Psoas muscle (tissue), 8 donors: ENCODE data around the gene ITPR3. TPM values are rescaled to one million over a fixed set of nuclear protein-coding genes. Genes with fewer than 3 reads are reported as not detected.

Experiments
- ATAC-seq, 4 donors: fragments of 200-7000 bp; cut with Tn5 transposase; one replicate each; pipeline ENCODE4 v1.9.1; 2020; ENCODE audit warnings: moderate library complexity in 3 of 4, mild to moderate bottlenecking in 2 of 4
- DNase-seq, 2 donors: peaks; one replicate each; pipeline ENCODE4 v3.0.0-alpha.2; 2020
- H3K27ac ChIP-seq: fragments of 200-600 bp; one replicate; pipeline ENCODE4 v1.8.0; 2022
- H3K27me3 ChIP-seq, 3 donors: fragments of 200-600 bp in 1 of 3; one replicate each; pipeline versions ENCODE4 v1.6.1 to v1.8.0; 2013 to 2022; ENCODE audit warnings: low read length in 2 of 3, mild to moderate bottlenecking in 2 of 3, moderate library complexity in 1 of 3; ENCODE audit not compliant: insufficient read depth in 3 of 3
- H3K36me3 ChIP-seq, 2 donors: fragments of 200-600 bp in 1 of 2; one replicate each; pipeline versions ENCODE4 v1.6.1 to v1.8.0; 2013 to 2022; ENCODE audit warnings: low read depth in 1 of 2, mild to moderate bottlenecking in 1 of 2, moderate library complexity in 1 of 2; ENCODE audit not compliant: insufficient read depth in 1 of 2
- H3K4me1 ChIP-seq: fragments of 200-600 bp; one replicate; pipeline ENCODE4 v1.8.0; 2022
- H3K4me3 ChIP-seq: fragments of 200-600 bp; one replicate; pipeline ENCODE4 v1.8.0; 2022; ENCODE audit warnings: mild to moderate bottlenecking
- H3K9me3 ChIP-seq: fragments of 200-600 bp; one replicate; pipeline ENCODE4 v1.8.0; 2022
- WGBS, 3 donors: extraction: QIAGEN DNeasy Blood & Tissue Kit; methylation state at CpG; one replicate each; pipeline versions ENCODE4 v1.1.6 to v1.1.7; 2013; 5-methylcytosine and 5-hydroxymethylcytosine counted together
- intact Hi-C, 2 donors: fragments of 100-400 bp; cut with DNase I; formaldehyde crosslinking; loops; one replicate each; pipeline versions ENCODE4 v1.11.0 to v1.14.2; 2022
- polyA plus RNA-seq, 3 donors: library from polyadenylated mRNA; stranded (reverse); fragments of 200-250 nt; gene quantifications; one replicate each; pipeline ENCODE4 v1.2.3, GENCODE V29; 2013
- total RNA-seq, 4 donors: library from RNA; stranded (reverse); fragmentation: NEBNext Ultra II Directional in 2 of 4; extraction: Animal tissue kit (Norgen Biotek cat#: 25700) in 2 of 4; gene quantifications; one replicate each; pipeline versions ENCODE4 v1.2.1 to v1.2.4, GENCODE V29; 2021 to 2023
- TF ChIP-seq, protein P1 (sequence below): fragments of 200-600 bp; IDR thresholded peaks from one replicate; pipeline ENCODE4 v1.8.0; 2022; ENCODE audit warnings: antibody characterized with exemption
- donor health status: healthy with polysubstance abuse.
- donor health status: DM: no; HTN: no; CAD: no; lungs with moderate emphysema.
- donor health status: Bipolar disorder and iron deficiency.
- donor health status: healthy.
- donor health status: DM: yes; HTN: yes; CAD: no.
- donor health status: DM: no; HTN: no; CAD: no.
- donor health status: DM: no; HTN: no; CAD: no.
- donor health status: DM: yes; HTN: yes; CAD: no.

Gene ITPR3
- total and polyA plus RNA-seq, 7 donors = 1.9 to 7.4 (median 3.8) TPM

GRCh38 chr6:33725891-33726673 is 105.0 kb downstream of the ITPR3 start:
- WGBS, 3 donors = 74 to 79% (median 78%) methylated on average over 7 of the region's 7 CpGs
- Histone ChIP-seq H3K36me3 (peaks cover 3 to 90% of the 10 kb centered on the region in 2 donors), H3K9me3 (no peaks in the 10 kb centered on the region), H3K27me3 (no peaks in the 10 kb centered on the region), H3K27ac (peak overlapping the region; percentile 100), H3K4me1 (peaks cover 46% of the 10 kb centered on the region), H3K4me3 (no peak overlapping the region)
- no peak for ATAC-seq
- TF ChIP-seq, protein P1, sequence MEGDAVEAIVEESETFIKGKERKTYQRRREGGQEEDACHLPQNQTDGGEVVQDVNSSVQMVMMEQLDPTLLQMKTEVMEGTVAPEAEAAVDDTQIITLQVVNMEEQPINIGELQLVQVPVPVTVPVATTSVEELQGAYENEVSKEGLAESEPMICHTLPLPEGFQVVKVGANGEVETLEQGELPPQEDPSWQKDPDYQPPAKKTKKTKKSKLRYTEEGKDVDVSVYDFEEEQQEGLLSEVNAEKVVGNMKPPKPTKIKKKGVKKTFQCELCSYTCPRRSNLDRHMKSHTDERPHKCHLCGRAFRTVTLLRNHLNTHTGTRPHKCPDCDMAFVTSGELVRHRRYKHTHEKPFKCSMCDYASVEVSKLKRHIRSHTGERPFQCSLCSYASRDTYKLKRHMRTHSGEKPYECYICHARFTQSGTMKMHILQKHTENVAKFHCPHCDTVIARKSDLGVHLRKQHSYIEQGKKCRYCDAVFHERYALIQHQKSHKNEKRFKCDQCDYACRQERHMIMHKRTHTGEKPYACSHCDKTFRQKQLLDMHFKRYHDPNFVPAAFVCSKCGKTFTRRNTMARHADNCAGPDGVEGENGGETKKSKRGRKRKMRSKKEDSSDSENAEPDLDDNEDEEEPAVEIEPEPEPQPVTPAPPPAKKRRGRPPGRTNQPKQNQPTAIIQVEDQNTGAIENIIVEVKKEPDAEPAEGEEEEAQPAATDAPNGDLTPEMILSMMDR = no peak
- no peak for DNase-seq
- intact Hi-C loops = no loop called here

GRCh38 chr6:33726696-33727095 is 105.6 kb downstream of the ITPR3 start:
- no peak for DNase-seq
- 86 to 88% (median 88%) methylated on average over 15 of the region's 15 CpGs for WGBS, 3 donors
- H3K36me3 ChIP-seq = peaks cover 3 to 91% of the 10 kb centered on the region in 2 donors
- no peaks in the 10 kb centered on the region for H3K27me3 ChIP-seq
- TF ChIP-seq, protein P1 = no peak
- intact Hi-C loops = no loop called here
- peaks cover 47% of the 10 kb centered on the region for H3K4me1 ChIP-seq
- no peak overlapping the region for H3K4me3 ChIP-seq
- ATAC-seq = no peak
- H3K9me3 ChIP-seq = no peaks in the 10 kb centered on the region
- peak overlapping the region; percentile 100 for H3K27ac ChIP-seq

DNA sequence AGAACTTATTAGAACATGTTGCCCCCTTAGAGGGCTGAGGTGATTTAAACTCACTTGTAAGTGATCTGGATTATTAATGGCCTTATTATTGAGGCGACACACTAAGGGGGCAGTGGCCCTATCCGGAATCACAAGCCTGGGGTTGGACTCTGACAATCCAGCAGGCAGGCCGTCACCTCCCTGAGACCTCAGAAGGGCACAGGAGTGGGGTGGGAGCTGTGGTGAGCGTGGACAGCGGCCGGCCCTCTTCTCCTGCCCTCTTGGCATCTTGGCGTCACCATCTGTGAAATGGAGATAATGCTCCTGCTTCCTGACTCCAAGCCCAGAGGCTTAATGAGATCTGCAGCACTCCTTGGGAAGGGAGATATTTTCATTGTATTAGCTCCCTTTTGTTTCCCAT is 106.0 kb downstream of the ITPR3 start:
- intact Hi-C loops = no loop called here
- ATAC-seq = no peak
- peak overlapping the region; percentile 100 for H3K27ac ChIP-seq
- peaks cover 3 to 87% of the 10 kb centered on the region in 2 donors for H3K36me3 ChIP-seq
- no peaks in the 10 kb centered on the region for H3K27me3 ChIP-seq
- H3K4me3 ChIP-seq = no peak overlapping the region
- WGBS, 3 donors = 49 to 68% (median 51%) methylated on average over 7 of the region's 7 CpGs
- peaks cover 48% of the 10 kb centered on the region for H3K4me1 ChIP-seq
- TF ChIP-seq, protein P1 = no peak
- no peak for DNase-seq
- H3K9me3 ChIP-seq = no peaks in the 10 kb centered on the region

- ATAC-seq (peak in 3 of 4 donors; percentile 1 to 16 (median 5)), DNase-seq (peak in 1 of 2 donors; percentile 76)
- WGBS, 3 donors = 31 to 37% (median 32%) methylated on average over 11 of the region's 11 CpGs
- H3K27me3 ChIP-seq = no peaks in the 10 kb centered on the region
- peak overlapping the region; percentile 100 for H3K27ac ChIP-seq
- no peaks in the 10 kb centered on the region for H3K9me3 ChIP-seq
- H3K4me1 ChIP-seq = peaks cover 56% of the 10 kb centered on the region
- intact Hi-C loops = no loop called here
- TF ChIP-seq, protein P1 = no peak
- no peak overlapping the region for H3K4me3 ChIP-seq
- peaks cover 3 to 85% of the 10 kb centered on the region in 2 donors for H3K36me3 ChIP-seq
Observed at GRCh38 chr6:33727932-33728331, 106.8 kb downstream of the ITPR3 start.
